Gastroesophageal sphincter (tissue), 3 donors: ENCODE results near the gene PRF1.

ENCODE experiments used
- CTCF ChIP-seq, 4 experiments: fragments of 200-600 bp in 2 of 4; fragments of 450-650 bp in 2 of 4; sonication (generic) in 1 of 4; IDR thresholded peaks; one replicate each; pipeline ENCODE4 v1.5.1; 2017 to 2019; ENCODE audit warnings: antibody characterized with exemption in 4 of 4, mild to moderate bottlenecking in 2 of 4, moderate library complexity in 2 of 4
- EP300 ChIP-seq: sonication (generic); formaldehyde crosslinking; IDR thresholded peaks from one replicate; pipeline ENCODE4 v1.6.1; 2017; ENCODE audit warnings: antibody characterized with exemption, mild to moderate bottlenecking
- POLR2A ChIP-seq, 2 donors: fragments of 450-650 bp; IDR thresholded peaks; one replicate each; pipeline ENCODE4 v1.6.1; 2017; ENCODE audit warnings: antibody characterized with exemption in 2 of 2, mild to moderate bottlenecking in 2 of 2, moderate library complexity in 1 of 2
- POLR2AphosphoS5 ChIP-seq: sonication (generic); formaldehyde crosslinking; IDR thresholded peaks from one replicate; pipeline ENCODE4 v1.6.1; 2017; ENCODE audit warnings: antibody characterized with exemption

GRCh38 chr10:70599791-70600190, 2.8 kb downstream of the PRF1 start:
- TF ChIP-seq CTCF (IDR thresholded peaks at IDR 0.05), result no peak
- no peak for TF ChIP-seq POLR2A (IDR thresholded peaks at IDR 0.05)
- no peak for TF ChIP-seq POLR2AphosphoS5
- no peak for TF ChIP-seq EP300
